Measurements from ENCODE around the gene NXPH4. TPM values are rescaled to one million over a fixed set of nuclear protein-coding genes. Genes with fewer than 3 reads are reported as not detected.

NXPH4 gene
- total RNA-seq: 3.4 and 7.5 TPM in 2 replicates

DNA sequence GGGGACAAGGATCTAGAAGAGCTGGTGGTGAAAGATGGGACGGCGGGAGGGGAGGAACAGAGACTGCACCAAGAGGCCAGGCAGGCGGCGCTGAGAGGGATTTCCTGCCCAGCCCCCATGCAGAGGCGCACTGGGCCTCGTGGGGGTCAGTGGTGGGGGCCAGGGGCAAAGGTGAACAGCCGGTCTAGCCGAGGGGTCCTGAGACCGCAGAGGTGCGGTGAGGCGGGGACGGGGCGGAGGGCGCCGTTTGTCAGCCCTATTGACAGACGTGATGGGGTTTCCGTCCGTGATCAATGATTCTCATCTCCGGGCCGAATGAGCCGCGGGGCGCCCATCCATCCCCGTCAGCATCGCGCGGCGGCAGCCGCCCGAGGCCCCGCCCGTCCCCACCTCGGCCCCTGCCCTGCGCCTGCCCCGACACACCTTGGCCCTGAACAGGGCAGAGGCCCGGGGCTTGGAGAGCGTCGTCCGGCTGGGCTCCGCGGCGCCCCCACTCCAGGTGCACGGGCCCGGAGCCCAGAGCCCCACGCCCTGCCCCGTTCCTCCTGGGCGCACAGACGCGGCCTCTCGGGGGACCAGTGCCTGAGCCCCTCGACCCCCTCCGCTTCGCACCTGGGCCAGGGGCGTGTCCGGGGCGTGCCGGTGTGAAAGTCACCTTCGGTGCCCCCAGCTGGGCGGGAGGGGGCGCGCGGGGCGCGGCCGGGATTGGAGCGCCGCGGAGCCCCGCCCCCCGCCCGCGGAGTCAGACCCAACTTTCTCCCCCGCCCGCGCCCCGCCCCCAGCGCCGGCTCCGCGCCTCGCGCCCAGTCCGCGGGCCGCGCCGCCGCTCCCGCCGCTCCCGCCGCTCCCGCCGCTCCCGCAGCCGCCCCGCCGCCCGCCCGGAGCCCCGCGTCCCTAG, at the start of gene NXPH4:
Gene NXPH4, plus strand, starts transcription at position 781 of the 898 bp plus-strand sequence. CDS start 176 bp downstream, outside the sequence.

DNA sequence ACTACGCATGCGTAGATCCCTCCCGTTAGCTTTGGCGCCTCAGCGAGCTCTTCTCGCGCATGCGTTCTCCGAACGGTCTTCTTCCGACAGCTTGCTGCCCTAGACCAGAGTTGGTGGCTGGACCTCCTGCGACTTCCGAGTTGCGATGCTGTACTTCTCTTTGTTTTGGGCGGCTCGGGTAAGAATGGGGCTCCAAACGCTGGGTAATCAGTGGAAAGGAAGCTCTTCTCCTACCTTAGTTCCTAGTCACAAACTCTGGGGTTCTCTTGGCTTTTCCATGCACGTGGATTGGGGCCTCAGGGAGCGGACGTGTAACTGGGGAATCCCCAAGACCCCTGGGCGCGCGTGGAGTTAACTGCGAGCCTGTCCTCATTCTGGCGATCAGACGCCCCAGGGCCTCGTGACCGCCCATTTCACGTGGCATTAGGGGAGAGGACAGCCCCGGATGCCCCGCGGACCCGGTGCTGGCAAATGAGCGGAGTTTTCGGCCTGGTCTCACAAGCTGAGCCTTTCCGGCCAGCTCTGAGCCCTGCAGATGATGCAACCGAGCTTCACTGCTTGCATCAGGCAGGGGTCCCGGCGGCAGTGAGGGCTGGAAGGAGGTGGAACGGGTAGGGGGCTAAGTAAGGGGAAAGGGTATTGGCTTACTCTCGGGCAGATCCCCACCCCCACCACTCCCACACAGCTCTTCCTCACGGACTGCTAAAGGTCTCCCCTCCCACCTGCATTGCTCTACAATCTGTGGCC, 13.2 kb downstream of the NXPH4 start, which contains the start of gene SHMT2:
Gene SHMT2, plus strand, starts transcription at position 78 of the 747 bp plus-strand sequence. Its CDS starts 68 bp downstream, at position 146.

DNA sequence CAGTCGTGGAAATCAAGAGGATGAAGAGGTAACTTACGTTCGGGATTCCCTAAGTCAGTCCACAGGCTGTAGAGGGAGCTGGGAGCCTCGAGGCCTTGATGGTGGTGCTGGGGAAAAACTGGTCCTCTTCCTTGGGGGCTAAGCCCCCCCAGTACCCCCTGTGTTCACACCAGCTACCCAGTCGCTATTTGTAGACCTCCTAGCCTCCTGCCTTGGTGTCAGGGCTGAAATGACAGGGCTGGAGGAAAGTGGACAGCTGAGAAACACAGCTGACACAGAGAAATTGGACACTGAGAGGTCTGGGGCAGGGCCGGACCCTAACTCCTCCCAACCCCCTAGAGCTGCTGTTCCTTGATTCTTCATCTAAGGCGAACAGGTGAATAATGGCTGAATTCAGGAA, 34.4 kb downstream of the NXPH4 start, which contains the start of gene STAC3:
Gene STAC3, minus strand, starts transcription at position 232 of the 400 bp plus-strand sequence. CDS start 1,551 bp downstream, outside the sequence.

Other genes starting within 250 kb of the NXPH4 start
- gene ZBTB39, start 210.2 kb upstream of the NXPH4 start, total RNA-seq: 3.9 and 5.7 TPM in 2 replicates
- gene TAC3, start 200.3 kb upstream of the NXPH4 start, total RNA-seq: not detected in 2 replicates
- gene MYO1A, start 166.7 kb upstream of the NXPH4 start, total RNA-seq: under 0.01 TPM in 1 of 2 replicates, not detected in the other
- 10.9 and 12.9 TPM in 2 replicates for gene NEMP1, start 138.0 kb upstream of the NXPH4 start, total RNA-seq
- gene NAB2, start 127.7 kb upstream of the NXPH4 start, total RNA-seq: 46.2 and 46.7 TPM in 2 replicates
- 57.8 and 98.8 TPM in 2 replicates for gene STAT6, start 105.4 kb upstream of the NXPH4 start, total RNA-seq
- gene LRP1, start 88.3 kb upstream of the NXPH4 start, total RNA-seq: 129 and 234 TPM in 2 replicates
- not detected in 2 replicates for gene LRP1-AS, start 69.2 kb upstream of the NXPH4 start, total RNA-seq
- gene SHMT2, start 12.9 kb downstream of the NXPH4 start, total RNA-seq: 276 and 355 TPM in 2 replicates
- gene STAC3, start 34.4 kb downstream of the NXPH4 start, total RNA-seq: 0.26 and 4.5 TPM in 2 replicates
- 20.2 and 33.9 TPM in 2 replicates for gene R3HDM2, start 214.2 kb downstream of the NXPH4 start, total RNA-seq
- gene INHBC, start 218.0 kb downstream of the NXPH4 start, total RNA-seq: not detected in 2 replicates
- 0.24 and 12.4 TPM in 2 replicates for gene INHBE, start 238.5 kb downstream of the NXPH4 start, total RNA-seq
- gene GLI1, start 243.0 kb downstream of the NXPH4 start, total RNA-seq: 2.7 and 4.9 TPM in 2 replicates